Kidney (tissue), 14 donors: Measurements from ENCODE around the gene TET3. TPM values are rescaled to one million over a fixed set of nuclear protein-coding genes. Genes with fewer than 3 reads are reported as not detected.
A peak's percentile ranks its signal among the peaks of the same experiment; 100 is the strongest.

ENCODE experiments used
- DNase-seq, 5 donors: peaks; one replicate each; pipeline ENCODE4 v3.0.0-alpha.2; 2013 to 2020
- FAIRE-seq: peaks from 2 replicates; lab custom pipeline; 2012; peaks lifted over from hg19 to GRCh38; lab: Jason Lieb, UNC
- H3K27ac ChIP-seq, 2 donors: one replicate each; pipeline ENCODE4 v1.7.0; 2013; ENCODE audit warnings: low read depth in 2 of 2, low read length in 2 of 2, inconsistent platforms in 1 of 2
- H3K27me3 ChIP-seq: one replicate; pipeline ENCODE4 v1.7.1; 2013; ENCODE audit warnings: low read length, inconsistent platforms; ENCODE audit not compliant: control insufficient read depth, insufficient read depth
- H3K36me3 ChIP-seq, 3 donors: one replicate each; pipeline versions ENCODE4 v1.7.0 to v1.7.1; 2013; ENCODE audit warnings: low read length in 3 of 3, control low read depth in 1 of 3, inconsistent platforms in 1 of 3; ENCODE audit not compliant: insufficient read depth in 3 of 3, control insufficient read depth in 2 of 3
- H3K4me1 ChIP-seq, 3 donors: one replicate each; pipeline versions ENCODE4 v1.7.0 to v1.7.1; 2013; ENCODE audit warnings: low read length in 3 of 3, inconsistent platforms in 1 of 3, low read depth in 1 of 3; ENCODE audit not compliant: control insufficient read depth in 2 of 3, insufficient read depth in 2 of 3
- H3K4me3 ChIP-seq, 3 donors: one replicate each; pipeline versions ENCODE4 v1.7.0 to v1.8.1; 2013; ENCODE audit warnings: low read length in 3 of 3, control low read depth in 1 of 3, inconsistent platforms in 1 of 3
- H3K9ac ChIP-seq, 3 donors: one replicate each; pipeline versions ENCODE4 v1.7.0 to v1.7.1; 2013; ENCODE audit warnings: low read length in 3 of 3, control low read depth in 1 of 3, inconsistent platforms in 1 of 3
- H3K9me3 ChIP-seq, 3 donors: one replicate each; pipeline versions ENCODE4 v1.7.0 to v1.7.1; 2013; ENCODE audit warnings: low read length in 3 of 3, control low read depth in 1 of 3, inconsistent platforms in 1 of 3; ENCODE audit not compliant: control insufficient read depth in 2 of 3, insufficient read depth in 1 of 3
- CTCF ChIP-seq: IDR thresholded peaks from 3 replicates; pipeline ENCODE4 v1.5.1; 2012; ENCODE audit warnings: mild to moderate bottlenecking, moderate library complexity, borderline replicate concordance; ENCODE audit not compliant: insufficient read depth; ENCODE audit errors: extremely low read depth
- intact Hi-C: fragments of 100-400 bp; cut with DNase I; formaldehyde crosslinking; loops from one replicate; pipeline ENCODE4 v1.11.1; 2022
- polyA plus RNA-seq: library from polyadenylated mRNA; stranded (reverse); fragments of 350-450 nt; fragmentation: Illumina TruSeq; extraction: RNeasy Lipid Tissue Mini Kit (QIAGEN cat#74804); gene quantifications from one replicate; pipeline ENCODE4 v1.2.3, GENCODE V29; 2014; ENCODE audit warnings: low read depth, low replicate concordance; ENCODE audit not compliant: insufficient read depth
- total RNA-seq: library from RNA; stranded (reverse); fragmentation: NEBNext Ultra II Directional; extraction: Animal tissue kit (Norgen Biotek cat#: 25700); gene quantifications from one replicate; pipeline ENCODE4 v1.2.1, GENCODE V29; 2021
- donor health status: control.
- donor health status: control.
- donor health status: control.
- donor health status: control.
- donor health status: control.
- donor health status: DM: yes; HTN: yes; CAD: no.
- donor health status: Normal renal cell carcinoma (clear cell type).

TET3 gene
- total and polyA plus RNA-seq, 2 donors from 2014 or later: 0.52 to 13.1 TPM

DNA sequence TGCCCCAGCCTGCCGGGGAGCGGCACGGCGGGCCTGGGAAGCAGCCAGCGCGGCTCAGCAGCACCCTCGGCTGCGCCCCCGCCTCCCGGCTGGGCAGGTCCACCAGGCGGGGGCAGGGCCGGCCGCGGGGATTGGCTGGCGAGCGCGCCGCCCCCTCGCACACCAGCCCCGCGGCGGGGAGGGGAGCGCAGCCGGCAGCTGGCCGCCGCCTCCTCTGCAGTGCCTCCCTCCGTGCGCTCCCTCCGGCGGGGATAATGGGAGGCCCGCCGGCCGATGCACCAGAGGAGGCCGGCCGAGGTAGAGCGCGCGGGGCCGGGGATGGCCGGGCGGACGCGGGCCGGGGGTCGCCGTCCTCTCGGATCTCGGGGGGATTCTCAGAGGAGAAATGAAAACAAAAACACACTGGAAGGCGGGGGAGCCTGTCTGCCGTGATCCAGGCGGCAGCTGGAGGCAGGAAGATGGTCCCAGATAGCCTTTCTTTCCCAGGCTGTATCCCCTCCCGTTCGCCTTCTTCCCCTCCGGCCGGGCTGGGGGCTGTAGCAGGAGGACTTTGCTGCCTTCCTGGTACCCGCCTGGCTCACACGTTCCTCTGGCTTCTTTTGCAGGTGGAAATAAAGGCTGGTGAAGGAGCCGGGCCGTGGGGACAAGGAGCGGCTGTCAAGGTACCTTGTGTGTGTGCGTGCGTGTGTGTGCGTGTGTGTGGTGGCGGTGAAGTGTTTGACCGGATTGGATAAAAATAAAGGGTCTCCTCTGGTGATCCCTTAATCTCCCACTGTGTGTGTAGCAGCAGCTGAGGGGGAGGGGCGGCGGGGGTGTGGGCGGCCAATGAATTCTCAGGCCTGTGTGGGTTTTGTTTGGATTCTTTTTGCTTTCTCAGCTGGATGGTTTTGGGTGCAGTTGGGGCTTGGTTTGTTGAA lies 18.1 kb downstream of the TET3 start:
- no peaks in the 10 kb centered on the region for H3K36me3 ChIP-seq
- peak overlapping the region; percentile 20 to 44 (median 22) for H3K9ac ChIP-seq
- intact Hi-C loops: no loop called here
- no peak overlapping the region for H3K27ac ChIP-seq
- H3K4me1 ChIP-seq: peaks cover 3 to 21% (median 4%) of the 10 kb centered on the region in 3 donors
- FAIRE-seq: no peak
- peak overlapping the region; percentile 62 to 66 (median 66) for H3K4me3 ChIP-seq
- no peaks in the 10 kb centered on the region for H3K9me3 ChIP-seq
- H3K27me3 ChIP-seq: no peaks in the 10 kb centered on the region
- TF ChIP-seq CTCF: peak; percentile 24
- DNase-seq: peak; percentile 85 to 96 (median 93)

DNA sequence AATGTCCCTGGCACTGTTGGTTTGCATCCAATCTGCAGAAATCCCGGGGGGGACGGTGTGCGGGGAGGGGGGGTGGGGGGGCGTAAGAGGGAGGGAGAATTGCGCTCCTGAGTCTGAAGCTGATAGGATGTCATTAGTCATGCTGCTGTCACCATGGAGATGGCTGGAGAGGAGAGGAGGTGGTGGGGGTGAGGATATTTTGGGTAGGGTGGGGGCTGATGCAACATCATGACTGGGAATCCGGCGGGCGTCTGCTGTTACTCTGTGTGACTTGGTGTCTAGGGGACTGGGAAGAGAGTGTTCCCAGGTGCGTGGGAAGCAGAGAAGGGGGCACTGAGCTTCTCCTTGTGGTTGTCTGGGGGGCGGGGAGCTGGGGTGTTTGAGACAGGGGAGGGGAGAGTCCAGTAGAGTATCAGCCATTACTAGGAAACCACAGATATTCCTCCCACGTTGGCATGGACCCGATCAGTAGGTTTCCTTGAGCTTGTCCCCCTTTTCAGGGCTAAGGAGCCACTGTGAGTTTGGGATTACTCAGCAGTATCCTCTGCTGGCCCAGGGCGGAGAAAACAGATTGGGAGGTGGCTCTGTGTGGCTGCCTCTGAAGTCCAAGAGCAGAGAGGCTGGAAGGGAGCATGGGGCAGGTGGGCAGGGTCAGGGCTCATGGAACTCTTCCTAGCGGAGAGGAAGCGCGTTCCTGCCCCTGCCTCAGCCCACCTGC lies 18.9 kb downstream of the TET3 start:
- Histone ChIP-seq H3K27ac (no peak overlapping the region), H3K4me3 (no peak overlapping the region), H3K36me3 (no peaks in the 10 kb centered on the region), H3K9me3 (no peaks in the 10 kb centered on the region), H3K4me1 (peaks cover 3 to 21% (median 4%) of the 10 kb centered on the region in 3 donors), H3K27me3 (no peaks in the 10 kb centered on the region), H3K9ac (no peak overlapping the region)
- FAIRE-seq (no peak), DNase-seq (peak in 2 of 5 donors; percentile 45 to 72)
- intact Hi-C loops: no loop called here
- TF ChIP-seq CTCF: no peak

- no peak for FAIRE-seq
- no peaks in the 10 kb centered on the region for H3K9me3 ChIP-seq
- no peak for DNase-seq
- no peaks in the 10 kb centered on the region for H3K27me3 ChIP-seq
- no peak overlapping the region for H3K9ac ChIP-seq
- no peak overlapping the region for H3K4me3 ChIP-seq
- no peak overlapping the region for H3K27ac ChIP-seq
- no peaks in the 10 kb centered on the region for H3K36me3 ChIP-seq
- intact Hi-C loops: no loop called here
- no peak for TF ChIP-seq CTCF
- H3K4me1 ChIP-seq: peaks cover 3 to 23% (median 11%) of the 10 kb centered on the region in 3 donors
Measured at GRCh38 chr2:74004212-74005182, 19.8 kb downstream of the TET3 start.
